GM19328 (cell line): ENCODE data around the gene SLC24A3.
"Not testable (repeated sequence)": the region's sequence is repeated elsewhere in the genome, so short reads cannot be mapped to it uniquely, and the experiment has no call there.

Experiments
- ATAC-seq: cut with Tn5 transposase; IDR thresholded peaks from one replicate; pipeline ENCODE4 v1.9.1; 2021; ENCODE audit warnings: mild to moderate bottlenecking, moderate library complexity; ENCODE audit not compliant: unreplicated experiment

The SLC24A3 gene

DNA sequence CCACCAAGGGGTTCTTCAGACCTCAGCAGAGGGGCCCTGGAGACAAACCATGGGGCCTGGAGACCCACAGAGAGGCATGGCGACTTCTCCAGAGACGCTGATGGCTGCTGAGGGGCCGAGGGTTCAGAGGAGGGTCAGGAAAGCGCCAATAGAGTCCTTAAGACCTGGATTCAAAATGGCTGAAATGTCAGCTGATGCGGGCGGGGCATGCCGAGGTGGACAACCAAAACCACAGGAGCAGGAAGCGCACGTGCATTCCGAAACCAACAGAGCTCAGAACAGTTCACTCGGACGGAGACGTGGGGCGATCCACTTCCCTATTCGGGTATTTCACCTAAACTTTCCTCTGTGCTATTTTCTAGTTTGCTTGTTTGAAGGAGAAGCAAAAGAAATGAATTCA lies 445.7 kb downstream of the SLC24A3 start:
- ATAC-seq = peak; percentile 75

DNA sequence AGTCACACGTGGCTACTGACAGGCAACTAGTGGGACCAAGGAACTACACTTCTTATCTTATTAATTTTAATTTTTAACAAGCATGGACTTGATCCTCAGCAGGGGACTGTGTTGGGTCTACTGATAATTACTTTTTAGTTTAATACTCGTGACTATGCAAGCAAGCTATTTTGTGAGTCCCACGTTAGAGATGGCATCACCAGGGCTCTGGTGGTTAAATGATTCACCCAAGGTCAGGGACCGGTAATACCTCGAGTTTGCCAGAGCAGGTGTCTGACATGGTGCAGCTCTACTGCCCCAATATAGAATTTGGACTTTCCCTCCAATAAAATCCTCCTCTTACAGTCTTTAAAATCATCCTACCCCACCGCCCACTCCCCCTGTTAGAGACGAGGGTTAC lies 447.0 kb downstream of the SLC24A3 start:
- no peak for ATAC-seq

DNA sequence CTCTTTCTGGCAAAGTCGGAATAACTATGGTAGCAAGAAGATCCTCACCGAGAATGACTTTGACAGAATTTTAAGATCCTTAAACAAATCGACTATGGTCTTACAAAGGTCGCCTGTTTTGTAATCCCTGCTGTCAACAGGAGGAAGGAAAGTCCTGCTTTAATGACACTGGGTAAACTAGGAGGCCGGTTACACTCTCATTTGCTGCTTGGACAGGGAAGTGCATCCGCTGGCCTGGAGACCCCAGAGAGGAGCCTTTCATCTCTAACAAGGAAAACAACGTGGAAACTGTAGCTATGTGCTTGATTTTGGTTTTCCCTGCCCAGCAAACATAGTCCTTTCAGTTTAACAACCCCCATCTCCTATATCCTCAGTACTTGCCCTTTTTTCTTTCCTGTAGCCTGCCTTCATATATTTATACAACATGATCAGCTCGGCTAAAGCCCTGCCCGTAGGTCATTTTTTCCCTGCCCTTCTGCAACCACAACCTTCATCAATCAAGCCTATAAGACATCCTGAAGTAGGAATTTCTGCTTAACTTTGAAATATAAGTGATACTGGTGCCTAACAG lies 448.5 kb downstream of the SLC24A3 start:
- ATAC-seq = no peak

DNA sequence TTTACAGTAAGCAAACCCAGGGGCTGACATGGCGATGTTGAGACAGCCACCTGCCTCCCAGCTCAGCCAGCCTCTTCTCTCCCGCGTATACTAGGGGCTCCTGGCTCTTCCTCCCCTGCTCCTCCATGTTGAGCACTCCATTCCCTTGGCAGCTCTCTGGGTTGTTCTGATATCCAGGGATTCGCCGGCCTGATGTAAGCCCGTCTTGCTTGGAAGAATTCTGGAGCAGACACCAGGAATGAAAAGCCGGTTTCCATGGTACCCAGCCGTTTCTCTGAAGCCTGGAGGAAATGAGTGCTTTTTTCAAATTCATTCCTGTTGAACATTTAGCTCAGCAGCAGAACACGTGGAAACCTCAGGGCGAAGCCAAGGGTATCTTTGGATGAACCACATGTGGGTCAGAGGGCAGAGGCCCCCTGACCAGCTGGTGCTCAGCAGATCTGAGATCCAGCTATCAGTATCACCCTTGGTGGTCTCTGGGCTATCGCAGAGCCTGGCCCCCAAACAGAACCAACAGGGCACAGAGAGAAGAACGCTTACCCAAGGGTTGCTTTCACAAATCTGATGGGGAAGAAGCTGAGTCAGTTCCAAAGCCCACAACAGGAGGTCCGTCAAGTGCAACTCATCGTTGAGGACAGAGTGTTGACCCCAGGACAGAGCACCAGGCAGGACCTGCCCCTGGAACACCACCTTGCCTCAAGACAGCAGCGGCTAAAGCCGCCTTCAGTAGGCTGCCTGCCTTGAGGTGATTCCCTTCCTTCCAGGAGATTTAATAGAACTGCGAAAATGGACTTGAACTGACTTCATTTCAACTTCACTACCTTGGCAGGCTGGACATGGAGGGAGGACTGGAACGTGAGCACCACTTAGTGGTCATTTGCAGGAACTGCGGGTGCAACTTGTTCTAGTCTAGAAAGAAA lies 449.5 kb downstream of the SLC24A3 start:
- peak; percentile 22 for ATAC-seq

DNA sequence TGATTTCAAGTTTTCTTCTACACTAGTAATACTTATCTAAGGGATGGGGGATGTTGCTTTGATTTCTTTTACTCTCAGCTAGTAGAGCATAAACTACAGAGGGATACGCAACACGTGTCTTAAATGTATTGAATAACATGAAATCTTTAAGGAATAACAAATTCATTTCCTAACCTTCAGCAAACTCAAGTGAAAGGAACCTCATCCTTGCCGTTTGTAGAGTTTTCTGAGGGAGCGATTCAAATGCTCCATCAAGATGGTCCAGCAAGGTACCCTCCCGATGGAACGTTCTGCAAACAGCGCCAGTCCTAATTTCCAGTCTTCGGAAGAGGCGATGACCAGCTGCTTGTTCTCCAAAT lies 450.2 kb downstream of the SLC24A3 start:
- ATAC-seq = no peak

DNA sequence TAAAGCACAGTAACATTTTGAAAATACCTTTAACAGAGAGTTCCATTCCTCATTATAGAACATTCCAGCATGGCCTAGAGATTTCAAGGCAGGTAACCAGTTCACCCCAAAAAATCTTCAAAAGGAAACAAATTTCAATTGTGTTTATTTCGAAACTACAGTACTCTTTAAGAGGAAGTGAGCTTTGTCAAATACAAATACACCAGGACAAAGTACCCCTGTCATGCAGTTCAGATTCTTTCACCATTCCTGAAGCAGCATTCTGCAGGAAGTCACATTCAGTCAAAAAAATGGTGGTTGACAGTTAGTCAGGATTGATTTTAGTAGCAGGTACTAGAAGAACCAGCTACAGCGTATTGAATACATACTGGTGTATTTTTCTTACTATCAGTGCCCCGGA lies 456.0 kb downstream of the SLC24A3 start:
- no peak for ATAC-seq

DNA sequence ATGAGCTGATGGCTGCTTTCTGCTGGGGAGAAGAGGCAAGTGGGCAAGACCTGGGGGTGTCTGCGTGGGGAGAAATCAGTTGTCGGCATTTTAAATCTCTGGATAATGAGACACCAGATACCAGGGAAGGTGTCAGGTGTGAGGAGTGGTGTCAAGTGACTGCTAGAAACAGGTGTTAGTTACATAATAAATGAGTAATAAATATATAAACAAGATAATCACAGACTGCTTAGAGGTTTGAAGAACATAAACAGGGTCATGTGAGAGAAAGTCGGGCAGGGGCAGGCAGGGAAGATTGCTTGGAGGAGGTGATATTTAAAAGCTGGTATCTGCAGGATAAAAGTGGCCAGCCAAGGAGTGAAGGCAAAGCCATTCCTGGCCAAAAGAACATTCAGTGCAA lies 458.4 kb downstream of the SLC24A3 start:
- ATAC-seq = no peak

DNA sequence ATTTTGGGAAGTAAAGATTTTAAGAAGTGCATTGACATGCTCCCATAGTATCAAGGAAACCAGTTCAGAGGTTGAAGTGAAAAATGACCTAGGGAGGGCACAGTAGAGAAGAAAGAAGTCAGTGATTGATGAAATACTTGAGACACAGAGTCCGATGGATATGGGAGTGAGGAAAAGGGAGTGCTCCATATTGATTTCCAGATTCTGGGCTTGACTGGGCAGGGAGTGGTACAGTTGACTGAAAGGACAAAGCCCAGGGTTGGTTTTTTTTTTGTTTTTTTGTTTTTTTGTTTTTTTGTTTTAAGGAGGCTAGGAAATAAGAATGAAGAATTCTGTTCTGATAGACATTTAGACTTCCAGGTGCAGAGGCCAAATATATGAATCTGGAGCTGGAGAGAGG lies 458.9 kb downstream of the SLC24A3 start:
- no peak for ATAC-seq

DNA sequence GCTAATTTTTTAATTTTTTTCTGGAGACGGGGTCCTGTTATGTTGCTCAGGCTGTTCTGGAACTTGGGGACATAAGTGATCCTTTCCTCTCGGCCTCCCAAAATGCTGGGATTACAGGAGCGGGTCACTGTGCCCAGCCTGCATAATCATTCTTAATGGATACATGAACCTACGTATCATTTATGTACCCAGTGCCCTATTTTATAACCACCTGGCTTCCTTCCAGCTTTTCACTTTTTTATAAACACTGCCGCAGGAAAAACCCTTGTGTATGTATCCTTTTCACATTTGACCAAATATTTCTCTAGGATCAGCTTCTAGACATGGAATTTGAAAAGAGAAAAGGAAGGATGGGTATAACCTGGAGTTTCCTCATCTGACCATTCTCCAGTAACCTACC lies 460.1 kb downstream of the SLC24A3 start:
- ATAC-seq = no peak

DNA sequence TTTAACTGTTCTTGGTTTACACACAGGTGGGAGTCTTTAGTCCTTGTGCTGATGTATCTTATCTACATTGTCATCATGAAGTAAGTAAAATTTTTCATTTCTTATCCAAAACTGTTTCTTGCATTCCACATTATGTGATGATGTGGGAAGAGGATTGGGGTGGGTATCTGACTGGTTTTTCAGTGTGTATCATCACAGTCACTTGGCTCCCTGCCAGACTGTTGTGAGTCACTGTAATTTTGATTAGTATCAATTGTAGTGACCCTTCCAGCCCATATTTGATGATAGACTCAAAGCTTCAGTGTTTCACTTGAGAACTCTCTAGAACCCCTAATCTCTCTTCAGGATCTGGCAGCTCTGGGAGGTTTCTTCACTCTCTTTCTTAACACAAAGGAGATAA lies 461.1 kb downstream of the SLC24A3 start:
- no peak for ATAC-seq

DNA sequence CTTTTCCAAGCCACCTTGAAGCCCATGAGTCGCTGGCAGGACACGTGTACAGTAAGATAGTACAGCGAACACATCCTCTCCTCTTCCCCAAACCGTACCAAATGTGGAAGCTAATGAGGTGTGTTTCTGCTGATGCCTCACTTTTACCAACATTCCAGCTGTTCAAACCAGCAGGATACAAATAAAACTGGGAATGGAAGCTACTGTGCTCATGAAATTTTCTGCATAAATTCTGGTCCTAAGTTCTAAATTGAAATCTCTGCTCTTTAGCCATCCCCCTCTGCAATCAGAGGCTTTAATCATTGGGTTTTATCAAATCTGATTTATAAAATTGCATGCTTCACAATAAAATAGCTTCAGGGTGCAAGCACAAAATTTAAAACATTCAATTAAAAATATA lies 463.8 kb downstream of the SLC24A3 start:
- ATAC-seq = no peak

DNA sequence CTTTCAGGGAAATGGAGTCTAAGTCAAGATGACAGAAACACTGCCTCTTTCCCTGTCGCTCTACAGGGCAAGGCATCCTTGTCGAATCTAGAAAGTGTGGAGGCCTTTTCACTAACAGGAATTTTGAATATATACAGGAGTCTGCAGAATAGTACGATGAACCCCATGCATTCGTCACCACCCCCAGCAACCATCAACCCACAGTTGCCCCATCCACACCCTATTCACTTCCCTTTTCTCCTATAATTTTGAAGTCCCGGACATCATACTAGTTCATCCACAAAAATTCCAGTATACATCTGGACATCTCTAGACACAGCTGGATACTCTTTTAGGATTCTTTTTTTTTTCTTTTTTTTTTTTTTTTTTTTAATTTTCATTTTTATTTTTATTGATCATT lies 464.9 kb downstream of the SLC24A3 start:
- no peak for ATAC-seq

DNA sequence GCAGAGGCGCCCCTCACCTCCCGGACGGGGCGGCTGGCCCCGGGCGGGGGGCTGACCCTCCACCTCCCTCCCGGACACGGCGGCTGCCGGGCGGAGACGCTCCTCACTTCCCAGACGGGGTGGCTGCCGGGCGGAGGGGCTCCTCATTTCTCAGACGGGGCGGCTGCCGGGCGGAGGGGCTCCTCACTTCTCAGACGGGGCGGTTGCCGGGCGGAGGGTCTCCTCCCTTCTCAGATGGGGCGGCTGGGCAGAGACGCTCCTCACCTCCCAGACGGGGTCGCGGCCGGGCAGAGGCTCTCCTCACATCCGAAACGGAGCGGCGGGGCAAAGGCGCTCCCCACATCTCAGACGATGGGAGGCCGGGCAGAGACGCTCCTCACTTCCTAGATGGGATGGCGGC lies 466.1 kb downstream of the SLC24A3 start:
- not testable (repeated sequence) for ATAC-seq

DNA sequence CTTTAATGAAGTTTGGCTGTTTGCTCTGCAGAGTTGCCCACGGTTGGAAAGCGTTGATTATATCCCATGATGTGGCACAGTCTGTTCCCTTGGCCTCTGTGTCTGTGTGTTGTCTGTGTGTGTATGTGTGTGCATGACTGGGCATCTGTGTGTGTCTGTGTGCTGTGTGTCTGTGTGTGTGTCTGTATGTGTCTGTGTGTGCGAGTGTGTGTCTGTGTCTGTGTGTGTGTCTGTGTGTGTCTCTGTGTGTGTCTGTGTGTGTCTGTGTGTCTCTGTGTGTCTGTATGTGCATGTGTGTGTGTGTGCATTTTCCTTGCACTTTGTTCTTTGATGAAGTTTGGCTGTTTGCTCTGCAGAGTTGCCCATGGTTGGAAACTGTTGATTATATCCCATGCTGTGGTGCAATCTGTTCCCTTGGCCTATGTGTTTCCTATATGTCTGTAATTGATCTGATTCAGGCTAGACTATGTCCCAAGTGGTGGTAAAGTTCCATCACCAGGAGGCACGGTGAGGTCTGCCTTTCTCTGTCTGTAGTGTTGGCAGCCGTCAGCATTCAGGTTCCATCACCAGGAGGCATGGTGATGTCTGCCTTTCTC lies 467.6 kb downstream of the SLC24A3 start:
- no peak for ATAC-seq

DNA sequence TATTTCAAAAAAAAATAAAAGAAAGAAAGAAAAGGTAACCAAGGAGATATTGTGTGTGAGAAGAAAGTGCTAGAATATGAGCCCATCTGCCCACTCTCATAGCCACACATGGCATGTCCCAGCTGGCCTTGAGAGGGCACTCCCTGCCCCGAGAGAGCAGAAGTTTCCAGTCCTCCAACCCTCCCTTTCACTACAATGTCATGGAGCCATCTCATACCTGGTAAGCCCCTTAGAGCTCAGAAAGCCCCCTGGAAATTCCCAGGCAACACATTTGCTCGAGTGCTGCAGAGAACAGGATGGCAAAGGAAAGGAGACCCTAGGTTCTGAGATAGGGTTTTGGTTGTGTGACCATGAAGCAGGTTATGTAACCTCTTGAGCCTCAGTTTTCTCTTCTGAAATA lies 469.8 kb downstream of the SLC24A3 start:
- no peak for ATAC-seq

DNA sequence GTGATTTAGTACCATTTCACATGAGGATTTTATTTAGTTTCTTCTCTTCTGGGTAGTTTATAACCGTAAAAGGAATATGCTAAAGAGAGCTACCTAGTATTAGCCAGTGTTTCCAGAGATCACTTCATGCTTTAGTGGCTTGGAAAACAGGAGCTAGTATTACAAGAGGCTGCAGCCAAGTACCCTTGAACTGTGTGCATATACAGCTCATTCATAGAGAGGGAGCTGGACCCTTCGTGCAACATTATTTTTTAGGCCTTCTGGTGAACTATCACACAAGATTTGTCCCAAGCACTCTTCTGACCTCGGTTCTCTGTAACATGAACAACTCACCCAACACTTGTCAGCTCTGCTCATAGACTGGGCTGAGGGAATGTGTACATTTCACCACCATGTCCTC lies 470.7 kb downstream of the SLC24A3 start:
- no peak for ATAC-seq

DNA sequence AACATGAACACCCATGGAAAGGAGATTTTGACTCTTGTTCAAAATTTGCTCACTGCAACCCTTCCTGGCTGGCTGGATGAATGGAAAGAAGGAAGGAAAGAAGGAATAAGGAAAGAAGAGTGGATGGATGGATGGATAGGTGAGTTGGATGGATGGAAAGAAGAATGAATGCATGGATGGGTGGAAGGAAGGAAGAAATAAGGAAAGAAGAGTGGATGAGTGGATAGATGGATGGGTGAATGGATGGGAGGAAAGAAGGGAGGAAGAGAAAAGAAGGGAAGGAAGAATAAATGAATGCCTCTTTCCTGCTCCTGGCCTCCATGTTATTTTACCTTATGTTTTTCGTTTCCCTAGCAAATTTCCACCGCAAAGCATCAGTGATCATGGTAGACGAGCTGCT lies 471.4 kb downstream of the SLC24A3 start:
- no peak for ATAC-seq

DNA sequence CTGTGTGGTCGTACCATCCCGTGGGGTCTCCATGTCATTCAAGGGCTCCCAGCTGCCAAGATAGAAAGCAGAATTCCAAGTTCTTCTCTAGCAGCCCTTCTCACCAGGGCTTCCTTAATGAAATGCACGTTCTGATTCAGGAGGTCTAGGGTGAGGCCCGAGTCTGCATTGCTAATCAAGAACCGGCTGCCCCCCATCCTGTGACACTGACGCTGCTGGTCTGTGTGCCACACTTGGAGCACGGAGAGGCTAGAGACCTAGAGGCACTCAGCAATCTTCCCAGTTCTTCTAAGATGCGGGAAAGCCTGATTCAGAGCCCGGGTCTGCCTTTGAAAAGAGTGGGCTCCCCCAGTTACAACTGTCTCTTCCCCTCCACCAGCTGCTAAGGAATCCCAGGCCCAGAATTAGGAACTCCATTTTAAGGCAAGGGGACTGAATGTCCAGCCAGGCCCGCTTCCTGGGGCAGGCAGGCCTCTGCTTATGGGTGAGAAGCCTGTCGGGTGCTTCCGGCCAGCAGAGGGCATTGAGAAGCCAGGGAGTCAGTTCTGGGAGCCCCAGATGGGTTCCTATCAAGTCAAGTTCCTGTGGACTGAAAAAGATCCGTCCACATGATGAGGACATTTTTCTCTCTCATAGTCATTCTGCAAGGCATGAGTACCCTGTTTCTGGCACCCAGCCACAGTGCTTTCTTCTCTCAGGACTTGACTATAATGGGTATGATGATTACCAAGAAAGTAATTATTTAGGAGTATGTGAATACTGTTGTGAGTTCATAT lies 475.8 kb downstream of the SLC24A3 start:
- ATAC-seq = no peak

DNA sequence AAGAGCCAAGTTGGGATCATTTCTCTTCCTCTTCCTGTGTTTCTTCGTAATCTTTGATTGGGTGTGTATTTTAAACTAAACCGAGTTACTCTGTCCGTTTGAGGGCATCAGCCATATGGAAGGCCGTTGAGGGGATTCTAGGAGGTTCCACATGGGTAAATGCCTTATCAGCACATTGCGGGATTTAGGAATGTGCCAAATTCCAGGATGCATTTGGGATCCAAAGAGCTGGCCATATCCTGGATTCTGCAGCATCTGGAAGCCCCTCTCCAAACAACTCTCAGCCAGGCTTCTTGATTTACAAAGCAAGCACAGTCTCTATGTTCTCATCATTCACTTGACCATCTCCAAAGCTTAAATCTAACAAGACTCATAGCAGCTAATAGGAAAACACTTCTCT lies 478.0 kb downstream of the SLC24A3 start:
- ATAC-seq = no peak

DNA sequence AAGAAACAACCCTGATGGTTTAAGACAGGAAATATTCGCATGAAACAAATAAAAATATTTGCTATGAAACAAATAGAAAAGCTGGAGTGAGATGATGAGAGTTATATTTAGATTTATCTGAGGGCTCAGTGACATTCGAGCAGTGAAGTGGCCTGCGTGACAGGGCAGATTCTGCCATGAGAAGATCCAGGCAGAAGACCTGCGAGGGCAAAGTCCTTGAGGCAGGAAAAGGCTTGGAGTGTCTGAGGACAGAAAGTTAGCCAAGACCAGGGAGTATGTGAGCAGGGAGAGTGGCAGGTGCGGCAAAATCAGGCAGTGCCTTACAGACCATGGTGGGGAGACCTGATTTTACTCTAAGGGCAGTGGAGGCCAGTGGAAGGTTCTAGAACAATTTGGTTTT lies 478.7 kb downstream of the SLC24A3 start:
- ATAC-seq = no peak

DNA sequence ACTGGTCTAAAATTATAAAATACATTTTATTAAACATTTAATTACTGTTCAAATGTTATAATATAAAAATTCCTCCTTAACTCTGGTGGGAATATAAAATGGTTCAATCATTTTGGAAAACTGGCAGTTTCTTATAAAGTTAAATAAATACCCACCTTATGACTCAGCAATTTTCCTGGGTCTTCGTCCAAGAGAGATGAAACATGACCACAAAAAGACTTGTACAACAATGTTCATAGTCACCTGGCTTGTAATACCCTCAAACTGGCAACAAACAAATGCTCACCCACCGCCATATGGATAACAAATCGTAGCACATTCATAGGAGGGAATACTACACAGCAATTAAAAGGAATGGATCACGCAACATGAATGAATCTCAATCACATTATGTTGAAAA lies 479.7 kb downstream of the SLC24A3 start:
- no peak for ATAC-seq
